IPS DF 6.9 (cell line): ENCODE measurements around the gene GPC5.
"Not testable (repeated sequence)": the region's sequence is repeated elsewhere in the genome, so short reads cannot be mapped to it uniquely, and the experiment has no call there.

ENCODE experiments used
- DNase-seq: peaks from one replicate; pipeline ENCODE4 v3.0.0-alpha.2; 2013; ENCODE audit warnings: low read depth, low spot score
- H3K27ac ChIP-seq: one replicate; pipeline ENCODE4 v1.5.1; 2013; ENCODE audit warnings: low read length, control low read depth
- H3K27me3 ChIP-seq: 2 replicates; pipeline ENCODE4 v1.6.1; 2013; ENCODE audit warnings: mild to moderate bottlenecking, low read length; ENCODE audit not compliant: control insufficient read depth, insufficient read depth
- H3K36me3 ChIP-seq: 2 replicates; pipeline ENCODE4 v1.6.1; 2013; ENCODE audit warnings: low read length; ENCODE audit not compliant: control insufficient read depth, insufficient read depth
- H3K4me1 ChIP-seq: 2 replicates; pipeline ENCODE4 v1.6.1; 2013; ENCODE audit warnings: low read length; ENCODE audit not compliant: control insufficient read depth, insufficient read depth
- H3K4me3 ChIP-seq: 2 replicates; pipeline ENCODE4 v1.5.1; 2013; ENCODE audit warnings: mild to moderate bottlenecking, low read length
- H3K9me3 ChIP-seq: 2 replicates; pipeline ENCODE4 v1.6.1; 2013; ENCODE audit warnings: low read length, inconsistent platforms; ENCODE audit not compliant: control insufficient read depth, insufficient read depth
- WGBS: extraction: QIAGEN DNeasy Blood & Tissue Kit; methylation state at CpG from one replicate; pipeline ENCODE4 v1.1.7; 2013; ENCODE audit warnings: mixed read lengths, missing lambda C conversion rate; ENCODE audit not compliant: insufficient read length, insufficient coverage; 5-methylcytosine and 5-hydroxymethylcytosine counted together

The GPC5 gene

DNA sequence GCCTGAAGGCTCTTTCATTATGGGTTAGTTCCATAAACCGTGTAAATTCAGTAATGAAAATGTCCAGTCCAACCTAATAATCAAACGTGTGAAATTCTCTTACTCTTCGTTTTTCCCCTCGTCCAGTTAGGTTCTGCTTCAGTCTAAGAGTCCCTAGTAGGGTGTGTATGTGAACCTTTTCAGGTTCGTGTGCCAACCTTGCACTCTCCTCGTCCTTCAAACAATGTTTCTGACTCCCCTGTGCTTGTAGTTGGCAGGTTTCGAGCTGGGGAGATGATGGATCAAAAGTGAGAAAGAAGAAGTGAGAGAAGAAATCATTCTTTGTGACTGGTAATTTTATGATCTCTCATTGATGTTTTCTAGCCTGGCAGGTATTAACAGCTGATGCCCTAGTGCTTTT, 366.1 kb downstream of the GPC5 start:
- Histone ChIP-seq H3K4me1 (no peaks in the 10 kb centered on the region), H3K36me3 (no peaks in the 10 kb centered on the region)
- no CpG with 5 or more reads among the region's 7 CpGs for WGBS

GRCh38 chr13:91767651-91768050, 369.2 kb downstream of the GPC5 start:
- DNase-seq: no peak
- H3K4me1 ChIP-seq: no peaks in the 10 kb centered on the region
- no peak overlapping the region for H3K4me3 ChIP-seq
- no peaks in the 10 kb centered on the region for H3K36me3 ChIP-seq
- H3K27ac ChIP-seq: no peak overlapping the region
- H3K9me3 ChIP-seq: no peaks in the 10 kb centered on the region
- WGBS: no CpG with 5 or more reads among the region's 4 CpGs
- no peaks in the 10 kb centered on the region for H3K27me3 ChIP-seq

More for the DNA sequence above, 366.1 kb downstream of the GPC5 start:
- Histone ChIP-seq H3K9me3 (no peaks in the 10 kb centered on the region), H3K27me3 (no peaks in the 10 kb centered on the region), H3K4me3 (no peak overlapping the region), H3K27ac (no peak overlapping the region)
- no peak for DNase-seq

- H3K4me3 ChIP-seq: no peak overlapping the region
- no peak overlapping the region for H3K27ac ChIP-seq
- no peaks in the 10 kb centered on the region for H3K36me3 ChIP-seq
- no CpG with 5 or more reads among the region's 2 CpGs for WGBS
- H3K27me3 ChIP-seq: no peaks in the 10 kb centered on the region
- no peak for DNase-seq
- no peaks in the 10 kb centered on the region for H3K4me1 ChIP-seq
- H3K9me3 ChIP-seq: no peaks in the 10 kb centered on the region
Measured at GRCh38 chr13:91768746-91769145, 370.3 kb downstream of the GPC5 start.

DNA sequence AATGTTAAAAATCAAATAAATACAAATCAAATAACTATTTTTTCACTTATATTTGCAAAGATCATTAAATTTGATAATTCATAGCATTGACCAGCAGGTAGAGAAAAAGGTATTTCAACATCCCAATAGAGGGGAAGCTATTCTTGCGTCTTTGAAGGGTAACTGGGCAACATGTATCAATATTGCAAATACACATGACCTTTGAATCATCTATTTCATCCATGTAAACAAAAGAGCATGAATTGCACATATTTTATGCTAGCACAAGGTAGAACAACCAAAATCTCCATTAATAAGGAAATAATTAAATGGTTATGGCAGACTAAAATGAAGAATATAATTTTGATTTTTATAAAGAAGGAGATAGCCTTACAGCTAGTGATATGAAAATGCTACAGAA, 372.8 kb downstream of the GPC5 start:
- Histone ChIP-seq H3K9me3 (no peaks in the 10 kb centered on the region), H3K27me3 (no peaks in the 10 kb centered on the region), H3K36me3 (no peaks in the 10 kb centered on the region), H3K4me1 (peaks cover 4% of the 10 kb centered on the region; the same call in 1 of the 2 replicates), H3K4me3 (no peak overlapping the region), H3K27ac (no peak overlapping the region)
- WGBS: no CpG with 5 or more reads among the region's 1 CpG
- DNase-seq: no peak

- Histone ChIP-seq H3K4me3 (no peak overlapping the region), H3K36me3 (no peaks in the 10 kb centered on the region), H3K9me3 (no peaks in the 10 kb centered on the region), H3K27ac (no peak overlapping the region), H3K27me3 (no peaks in the 10 kb centered on the region), H3K4me1 (peaks cover 4% of the 10 kb centered on the region; the same call in 1 of the 2 replicates)
- no peak for DNase-seq
- WGBS: no CpG with 5 or more reads among the region's 3 CpGs
Measured at GRCh38 chr13:91773591-91774227, 375.3 kb downstream of the GPC5 start.

DNA sequence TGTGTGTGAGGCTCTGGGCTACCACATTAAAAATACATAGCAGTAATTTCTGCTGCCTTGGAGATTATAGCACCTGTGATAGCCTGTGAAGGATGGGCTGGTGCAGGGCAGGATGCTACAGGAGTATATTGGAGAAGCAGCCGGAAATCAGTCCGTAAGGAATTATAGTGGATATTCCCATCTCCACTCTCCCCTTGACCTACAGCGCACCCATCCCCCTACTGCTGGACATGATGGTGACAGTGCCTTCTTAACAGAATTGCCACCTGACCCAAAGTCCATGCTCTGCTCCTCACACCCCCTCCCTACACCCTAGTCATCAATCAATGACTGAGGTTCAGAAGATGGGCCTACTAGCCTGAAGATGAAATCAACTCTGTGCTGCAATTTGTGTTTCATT, 376.0 kb downstream of the GPC5 start:
- no peak for DNase-seq
- no CpG with 5 or more reads among the region's 3 CpGs for WGBS
- Histone ChIP-seq H3K36me3 (no peaks in the 10 kb centered on the region), H3K27me3 (no peaks in the 10 kb centered on the region), H3K4me1 (peaks cover 4% of the 10 kb centered on the region; the same call in 1 of the 2 replicates), H3K9me3 (no peaks in the 10 kb centered on the region), H3K4me3 (no peak overlapping the region), H3K27ac (no peak overlapping the region)

DNA sequence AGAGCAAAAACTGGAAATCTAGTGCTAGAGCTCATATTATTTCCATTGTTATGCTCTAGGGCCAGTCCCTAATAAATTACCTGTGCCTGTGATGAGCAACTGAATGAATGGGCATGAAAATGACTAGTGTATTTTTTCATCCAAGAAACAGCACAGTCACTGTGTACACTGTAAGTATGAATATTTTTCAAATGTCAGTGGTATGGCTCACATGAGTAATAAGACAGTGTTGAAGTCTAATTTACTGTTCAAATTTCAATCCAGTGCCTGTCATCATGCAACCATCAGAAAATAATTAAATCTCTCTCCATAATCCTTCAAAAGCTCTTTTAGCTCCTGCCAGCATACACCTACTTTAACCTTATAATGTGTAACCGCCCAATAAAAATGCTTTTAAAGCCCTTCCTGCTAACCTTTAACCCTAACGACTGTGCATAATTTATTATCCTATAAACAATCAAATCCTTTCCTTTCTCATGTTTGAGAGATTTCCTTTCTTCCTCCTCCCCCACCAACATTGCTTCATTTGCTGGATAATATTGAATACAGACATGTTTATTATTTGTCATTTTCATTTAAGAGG, 378.3 kb downstream of the GPC5 start:
- no peak for DNase-seq
- WGBS: 100% methylated on average over 2 of the region's 2 CpGs
- Histone ChIP-seq H3K27ac (no peak overlapping the region), H3K9me3 (no peaks in the 10 kb centered on the region), H3K27me3 (no peaks in the 10 kb centered on the region), H3K36me3 (no peaks in the 10 kb centered on the region), H3K4me1 (peaks cover 4% of the 10 kb centered on the region; the same call in 1 of the 2 replicates), H3K4me3 (no peak overlapping the region)

DNA sequence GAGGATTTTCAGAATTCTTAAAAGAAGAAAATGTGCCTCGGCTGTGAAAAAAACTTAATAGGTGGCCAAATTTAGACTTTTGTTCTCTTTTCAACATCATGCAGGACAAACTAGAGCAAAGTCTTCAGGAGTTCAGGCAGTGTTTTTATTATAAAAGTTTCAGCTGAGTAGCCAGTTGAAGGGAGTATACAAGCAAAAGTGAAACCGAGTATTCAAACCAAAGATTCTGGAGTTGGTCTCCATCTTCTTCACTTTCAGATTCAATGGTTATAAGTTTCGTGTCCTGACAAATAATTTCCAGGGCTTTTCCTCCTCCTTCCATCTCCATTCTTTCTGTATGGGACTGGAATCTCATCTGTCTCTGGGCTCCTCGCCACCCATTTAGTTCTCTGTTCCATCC, 379.7 kb downstream of the GPC5 start:
- Histone ChIP-seq H3K27me3 (no peaks in the 10 kb centered on the region), H3K36me3 (no peaks in the 10 kb centered on the region), H3K4me3 (no peak overlapping the region), H3K4me1 (peaks cover 4% of the 10 kb centered on the region; the same call in 1 of the 2 replicates), H3K9me3 (no peaks in the 10 kb centered on the region), H3K27ac (no peak overlapping the region)
- DNase-seq: no peak
- WGBS: no CpG with 5 or more reads among the region's 4 CpGs

DNA sequence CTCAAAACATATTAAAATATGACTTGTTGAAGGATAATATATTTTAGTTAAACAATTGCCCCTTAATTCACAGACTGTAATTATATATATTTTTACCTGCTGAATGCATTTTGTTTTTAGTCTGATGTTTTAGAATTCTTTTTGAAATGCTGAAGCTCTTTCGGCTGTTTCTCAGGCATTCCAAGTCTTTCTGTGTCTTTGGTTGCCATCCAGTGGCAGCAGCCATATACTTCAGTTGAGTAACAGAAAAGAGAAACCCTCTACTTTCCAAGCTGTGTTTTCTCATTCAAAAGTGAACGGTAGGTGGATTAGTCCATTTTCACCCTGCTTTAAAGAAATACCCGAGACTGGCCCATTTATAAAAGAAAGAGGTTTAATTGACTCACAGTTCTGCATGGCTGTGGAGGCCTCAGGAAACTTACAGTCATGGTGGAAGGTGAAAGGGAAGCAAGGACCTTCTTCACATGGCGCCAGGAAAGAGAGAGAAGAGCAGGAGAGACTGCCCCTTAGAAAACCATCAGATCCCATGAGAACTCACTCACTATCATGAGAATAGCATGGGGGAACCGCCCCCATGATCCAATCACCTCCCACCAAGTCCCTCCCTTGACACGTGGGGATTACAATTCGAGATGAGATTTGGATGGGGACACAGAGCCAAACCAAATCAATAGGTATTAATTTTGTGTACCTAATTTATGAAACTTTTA, 383.7 kb downstream of the GPC5 start:
- not testable (repeated sequence) for H3K9me3 ChIP-seq

DNA sequence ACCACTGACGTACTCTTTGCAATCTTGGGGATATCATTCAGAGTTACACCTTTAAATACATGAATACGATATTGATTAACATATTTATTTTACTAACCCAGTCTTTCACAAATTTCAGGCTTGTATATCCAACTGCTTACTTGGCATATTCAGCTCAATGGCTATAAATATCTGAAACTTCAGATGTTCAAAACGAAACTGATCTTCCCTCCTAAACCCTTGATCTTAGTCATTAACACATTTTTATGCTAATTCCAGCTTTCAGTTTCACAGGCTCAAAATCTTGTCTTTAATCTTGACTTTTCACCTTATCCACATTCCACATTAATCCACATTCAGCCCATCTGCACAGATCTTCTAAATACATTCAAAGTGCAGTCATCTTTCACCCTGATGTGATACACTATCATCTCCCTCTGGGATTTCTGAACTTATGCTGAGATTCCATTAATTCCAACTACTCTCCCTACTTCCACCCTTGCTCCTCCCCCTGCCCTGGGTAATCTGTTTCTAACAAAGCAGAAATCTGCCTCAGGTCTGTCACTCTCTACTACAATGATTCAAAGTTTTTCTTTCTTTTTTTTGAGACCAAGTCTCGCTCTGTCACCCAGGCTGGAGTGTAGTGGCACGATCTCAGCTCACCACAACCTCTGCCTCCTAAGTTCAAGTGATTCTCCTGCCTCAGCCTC, 387.2 kb downstream of the GPC5 start:
- Histone ChIP-seq H3K4me1 (no peaks in the 10 kb centered on the region), H3K27me3 (no peaks in the 10 kb centered on the region), H3K9me3 (no peaks in the 10 kb centered on the region), H3K36me3 (no peaks in the 10 kb centered on the region), H3K4me3 (no peak overlapping the region), H3K27ac (no peak overlapping the region)
- no CpG with 5 or more reads among the region's 5 CpGs for WGBS
- DNase-seq: no peak

More for the DNA sequence above, 383.7 kb downstream of the GPC5 start:
- DNase-seq, H3K27ac ChIP-seq, H3K27me3 ChIP-seq, H3K4me1 ChIP-seq, H3K4me3 ChIP-seq, H3K36me3 ChIP-seq: not testable (repeated sequence)
- WGBS: no CpG with 5 or more reads among the region's 7 CpGs
